GM18909 (cell line): ENCODE results near the gene ZC3H6.
"Not testable (repeated sequence)": the region's sequence is repeated elsewhere in the genome, so short reads cannot be mapped to it uniquely, and the experiment has no call there.

Experiments used
- ATAC-seq: cut with Tn5 transposase; IDR thresholded peaks from one replicate; pipeline ENCODE4 v1.9.1; 2021; ENCODE audit warnings: mild to moderate bottlenecking; ENCODE audit not compliant: unreplicated experiment, poor library complexity

ZC3H6 gene

GRCh38 chr2:112318515-112318914 lies 43.1 kb downstream of the ZC3H6 start:
- no peak for ATAC-seq

GRCh38 chr2:112321375-112322320 lies 46.3 kb downstream of the ZC3H6 start:
- no peak for ATAC-seq

- ATAC-seq = no peak
These were observed 47.5 kb downstream of the ZC3H6 start for GRCh38 chr2:112322919-112323318.

GRCh38 chr2:112332123-112332696 lies 56.8 kb downstream of the ZC3H6 start:
- no peak for ATAC-seq

- peak; percentile 44 for ATAC-seq
These were observed 60.2 kb downstream of the ZC3H6 start for GRCh38 chr2:112335600-112335999.

- ATAC-seq = no peak
These were observed 64.6 kb downstream of the ZC3H6 start for GRCh38 chr2:112339986-112340385.

- no peak for ATAC-seq
These were observed 65.3 kb downstream of the ZC3H6 start for GRCh38 chr2:112340475-112341267.

- ATAC-seq = no peak
These were observed 66.7 kb downstream of the ZC3H6 start for GRCh38 chr2:112342067-112342550.

GRCh38 chr2:112343827-112344585 lies 68.6 kb downstream of the ZC3H6 start:
- no peak for ATAC-seq

- ATAC-seq = no peak
These were observed 69.9 kb downstream of the ZC3H6 start for GRCh38 chr2:112345030-112346027.

GRCh38 chr2:112352292-112352691 lies 76.9 kb downstream of the ZC3H6 start:
- not testable (repeated sequence) for ATAC-seq

GRCh38 chr2:112352809-112353603 lies 77.6 kb downstream of the ZC3H6 start:
- ATAC-seq = not testable (repeated sequence)

GRCh38 chr2:112354335-112354734 lies 78.9 kb downstream of the ZC3H6 start:
- not testable (repeated sequence) for ATAC-seq

GRCh38 chr2:112360055-112360454 lies 84.7 kb downstream of the ZC3H6 start:
- ATAC-seq = not testable (repeated sequence)
